Stimulated activated CD4-positive, alpha-beta T cell treated with anti-CD3 and anti-CD28 coated beads, Interleukin-15, amount 100 ng/mL, for 48 hours (primary cell): Measurements from ENCODE around the gene FMO5.
"Not testable (repeated sequence)": the region's sequence is repeated elsewhere in the genome, so short reads cannot be mapped to it uniquely, and the experiment has no call there.

Source experiments
- DNase-seq, 2 donors: peaks; one replicate each; pipeline ENCODE4 v3.0.0-alpha.2; 2020; ENCODE audit warnings: low read depth in 2 of 2

Gene FMO5

DNA sequence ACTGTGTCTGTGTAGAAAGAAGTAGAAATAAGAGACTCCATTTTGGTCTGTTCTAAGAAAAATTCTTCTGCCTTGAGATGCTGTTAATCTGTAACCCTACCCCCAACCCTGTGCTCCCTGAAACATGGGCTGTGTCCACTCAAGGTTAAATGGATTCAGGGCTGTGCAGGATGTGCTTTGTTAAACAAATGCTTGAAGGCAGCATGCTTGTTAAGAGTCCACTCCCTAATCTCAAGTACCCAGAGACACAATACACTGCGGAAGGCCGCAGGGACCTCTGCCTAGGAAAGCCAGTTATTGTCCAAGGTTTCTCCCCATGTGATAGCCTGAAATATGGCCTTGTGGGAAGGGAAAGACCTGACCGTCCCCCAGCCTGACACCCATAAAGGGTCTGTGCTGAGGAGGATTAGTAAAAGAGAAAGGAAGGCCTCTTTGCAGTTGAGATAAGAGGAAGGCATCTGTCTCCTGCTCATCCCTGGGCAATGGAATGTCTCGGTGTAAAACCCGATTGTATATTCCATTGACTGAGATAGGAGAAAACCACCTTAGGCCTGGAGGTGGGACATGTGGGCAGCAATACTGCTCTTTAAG lies 15.1 kb upstream of the FMO5 start:
- DNase-seq: not testable (repeated sequence)

GRCh38 chr1:147238925-147239820 lies 14.0 kb upstream of the FMO5 start:
- DNase-seq: no peak

- no peak for DNase-seq
Measured at GRCh38 chr1:147238053-147238902, 13.1 kb upstream of the FMO5 start.

DNA sequence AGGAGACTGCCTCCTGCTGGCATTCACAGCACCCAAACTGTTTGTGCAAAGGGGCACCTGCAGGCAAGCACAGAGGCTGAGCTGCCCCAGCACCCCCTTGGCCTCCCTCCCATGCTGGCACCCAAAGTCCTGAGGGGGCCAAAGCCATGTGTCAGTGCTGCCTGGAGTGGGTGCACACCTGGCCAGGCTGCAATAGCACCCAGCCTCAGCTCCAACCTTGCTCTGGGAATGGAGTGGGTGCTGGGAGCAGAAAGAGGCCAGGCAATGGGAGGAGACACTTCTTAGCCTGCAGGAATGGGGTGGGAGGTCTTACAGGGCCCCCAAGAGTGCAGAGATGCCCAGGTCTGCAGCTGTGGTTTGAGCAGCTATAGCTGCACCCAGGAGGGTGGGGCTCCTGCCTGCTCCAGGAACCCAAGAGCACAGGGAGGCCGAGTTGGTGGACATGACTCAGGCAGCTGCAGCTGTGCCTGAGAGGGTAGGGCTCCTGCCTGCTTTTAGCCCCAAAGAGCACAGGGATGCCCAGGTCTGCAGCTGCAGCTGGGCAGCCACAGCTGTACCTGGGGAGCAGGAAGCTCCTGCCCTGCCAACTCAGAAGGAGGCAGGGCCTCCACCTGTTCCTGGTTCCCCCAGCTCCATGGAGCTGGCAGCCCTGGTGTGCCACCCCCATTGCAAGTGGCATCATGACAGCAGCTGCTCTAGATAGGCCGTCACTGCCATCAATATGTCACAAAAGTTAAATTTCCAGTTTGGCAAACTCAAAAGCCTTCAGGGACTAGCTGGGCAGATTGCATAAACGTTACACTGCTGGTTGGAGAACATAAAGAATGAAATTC lies 12.0 kb upstream of the FMO5 start:
- no peak for DNase-seq

DNA sequence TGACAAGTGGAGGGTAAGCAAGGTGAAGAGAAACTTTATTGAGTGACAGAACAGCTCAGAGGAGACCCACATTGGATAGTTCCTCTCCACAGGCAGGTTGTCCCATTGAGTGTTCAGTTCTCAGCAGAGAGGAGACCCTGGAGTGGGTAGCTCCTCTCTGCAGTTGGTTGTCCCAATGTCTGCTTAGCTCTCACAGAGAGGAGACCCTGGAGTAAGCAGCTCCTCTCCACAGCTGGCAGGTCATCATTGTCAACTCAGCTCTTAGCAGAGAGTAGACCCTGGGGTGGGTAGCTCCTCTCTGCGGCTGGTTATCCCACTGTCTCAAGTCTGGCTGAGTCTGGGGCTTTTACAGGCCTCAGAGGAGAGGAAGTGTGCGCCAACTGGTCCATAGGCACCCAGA lies 11.3 kb upstream of the FMO5 start:
- no peak for DNase-seq

- no peak for DNase-seq
Measured at GRCh38 chr1:147235822-147236221, 10.7 kb upstream of the FMO5 start.

GRCh38 chr1:147233903-147234302 lies 8.8 kb upstream of the FMO5 start:
- DNase-seq: not testable (repeated sequence)

GRCh38 chr1:147231032-147231431 lies 5.9 kb upstream of the FMO5 start:
- DNase-seq: not testable (repeated sequence)

- no peak for DNase-seq
Measured at GRCh38 chr1:147223740-147224615, 1.2 kb downstream of the FMO5 start.

DNA sequence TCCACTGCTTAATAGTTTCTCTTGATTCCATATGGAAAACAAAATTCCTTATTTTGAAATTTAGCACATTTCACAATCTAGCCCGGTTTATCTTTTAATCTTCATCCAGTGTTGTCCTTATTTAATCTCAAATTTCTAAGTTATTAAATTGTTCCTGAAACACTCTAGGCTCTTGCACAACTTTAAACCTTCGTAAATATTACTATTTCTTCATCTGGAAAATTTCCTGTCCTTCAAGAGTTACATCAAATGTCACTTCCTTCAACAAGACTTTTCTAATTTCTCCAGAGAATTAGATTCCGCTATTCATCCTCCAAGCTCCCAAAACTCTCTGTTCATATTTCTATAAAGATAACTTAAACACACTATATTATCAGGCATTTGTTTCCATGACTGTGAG lies 6.5 kb downstream of the FMO5 start:
- DNase-seq: no peak

DNA sequence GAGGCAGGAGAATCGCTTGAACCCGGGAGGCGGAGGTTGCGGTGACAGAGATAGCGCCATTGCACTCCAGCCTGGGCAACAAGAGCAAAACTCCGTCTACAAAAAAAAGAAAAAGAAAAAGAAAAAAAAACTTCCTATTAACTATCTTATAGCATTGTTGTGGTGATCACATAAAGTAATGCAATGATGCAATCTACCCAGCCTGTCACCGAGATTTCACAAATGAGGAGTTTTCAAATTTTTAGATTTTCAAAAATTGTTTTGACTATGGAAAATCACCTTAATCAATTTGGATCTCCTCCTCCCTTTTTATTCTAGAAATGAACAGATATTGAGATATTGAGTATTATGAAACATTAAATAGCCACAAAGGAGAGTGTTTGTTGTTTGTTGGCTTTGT lies 8.0 kb downstream of the FMO5 start:
- DNase-seq: no peak

- DNase-seq: no peak
Measured at GRCh38 chr1:147216124-147216523, 9.0 kb downstream of the FMO5 start.

DNA sequence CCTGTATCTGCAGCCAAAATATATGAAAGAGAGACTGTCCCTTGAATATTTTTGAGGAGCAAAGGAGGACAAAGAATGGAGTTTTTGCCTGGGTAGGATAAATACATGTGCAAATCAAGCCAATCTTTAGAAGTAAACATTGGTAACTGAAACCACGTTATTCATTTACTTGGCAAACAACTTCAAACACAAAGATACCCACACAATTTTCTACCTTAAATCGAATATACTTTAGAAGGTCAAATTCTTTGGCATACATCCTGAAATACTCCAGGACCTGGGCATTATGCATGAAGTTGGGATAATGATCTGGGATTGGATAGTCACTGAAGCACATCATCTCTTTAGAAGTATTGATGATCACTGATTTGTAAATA lies 9.6 kb downstream of the FMO5 start:
- DNase-seq: no peak

DNA sequence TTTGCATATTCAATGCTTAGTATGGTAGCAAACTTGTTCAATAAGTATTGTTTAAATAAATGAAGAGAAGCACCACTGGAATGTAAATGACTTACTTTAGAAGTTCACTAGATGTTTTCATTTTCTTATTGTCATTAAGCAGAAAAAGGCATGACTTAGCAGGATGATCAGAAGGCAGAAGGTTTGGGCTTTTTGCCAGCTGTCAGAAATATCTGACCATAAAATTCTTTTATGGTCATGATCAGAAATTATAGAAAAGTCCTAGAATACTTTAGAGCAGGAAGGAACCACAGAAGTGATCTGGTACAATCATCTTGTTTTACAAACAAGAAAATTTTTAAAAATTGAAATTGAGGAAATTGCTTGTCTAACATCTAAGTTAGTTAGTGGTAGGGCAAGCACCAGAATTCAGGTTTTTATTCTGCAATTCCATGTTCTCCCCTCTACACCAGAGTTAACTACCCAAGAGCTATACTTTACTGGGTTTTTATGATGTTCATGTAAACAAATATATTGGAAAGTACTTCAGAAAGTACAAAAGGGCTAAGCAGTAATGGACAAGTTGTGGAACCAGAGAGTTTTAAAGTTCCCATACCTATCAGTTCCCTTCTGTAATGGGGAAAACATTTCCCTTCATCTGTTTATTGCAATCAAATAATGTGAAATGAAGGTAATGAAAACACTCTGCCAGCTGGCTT lies 10.1 kb downstream of the FMO5 start:
- no peak for DNase-seq

GRCh38 chr1:147214325-147214724 lies 10.8 kb downstream of the FMO5 start:
- DNase-seq: no peak

DNA sequence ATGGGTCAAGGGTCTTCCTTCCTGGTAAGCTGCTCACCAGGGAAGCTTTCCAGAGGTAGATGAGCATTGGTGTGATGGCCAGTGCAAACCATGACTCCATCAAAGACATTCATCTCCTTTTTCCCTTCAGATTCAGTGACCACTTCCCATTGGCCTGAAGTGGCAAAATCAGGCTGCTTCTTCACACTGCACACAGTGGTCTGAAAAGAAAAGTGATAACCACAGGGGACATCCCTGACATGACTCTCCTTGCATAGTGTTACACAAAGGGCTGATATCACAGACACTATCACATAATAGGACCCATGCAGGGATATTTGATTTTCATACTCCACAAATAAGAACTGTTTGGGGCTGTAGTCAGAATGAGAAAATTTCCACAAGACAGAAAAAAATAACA lies 11.9 kb downstream of the FMO5 start:
- no peak for DNase-seq

DNA sequence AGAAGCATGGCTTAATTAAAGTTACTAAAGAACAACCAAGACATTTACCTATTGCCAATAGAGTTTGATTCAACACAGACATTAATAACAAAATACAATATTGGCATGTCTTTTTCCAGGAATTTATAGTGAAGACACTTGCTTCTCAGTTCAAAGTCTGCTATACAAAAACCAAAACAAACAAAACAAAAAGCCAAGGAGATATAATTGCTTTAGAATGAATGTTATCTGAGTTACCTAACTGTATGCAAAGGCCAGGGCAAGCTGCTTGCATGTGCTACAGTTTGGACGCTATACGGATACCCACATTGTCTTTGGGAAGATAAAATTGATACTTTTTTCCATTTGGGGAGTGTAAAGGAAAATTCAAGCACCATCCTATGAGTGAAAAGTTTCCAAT lies 13.6 kb downstream of the FMO5 start:
- DNase-seq: no peak

GRCh38 chr1:147210987-147211386 lies 14.2 kb downstream of the FMO5 start:
- DNase-seq: no peak

- no peak for DNase-seq
Measured at GRCh38 chr1:147209825-147210821, 15.0 kb downstream of the FMO5 start.
